Liver (tissue), 3 donors: ENCODE data around the gene ACSL6.

Experiments used
- CTCF ChIP-seq: fragments of 150-350 bp; IDR thresholded peaks from 2 replicates; pipeline ENCODE4 v1.5.1; 2017; ENCODE audit warnings: improper control_type of control experiment, low read depth, low read length; ENCODE audit not compliant: missing input control
- JUND ChIP-seq, 2 donors: IDR thresholded peaks; 2 replicates each; pipeline ENCODE4 v1.6.1; 2016; ENCODE audit warnings: antibody characterized with exemption in 2 of 2
- RAD21 ChIP-seq, 2 donors: IDR thresholded peaks; 2 replicates each; pipeline ENCODE4 v1.6.1; 2016; ENCODE audit warnings: antibody characterized with exemption in 2 of 2, mild to moderate bottlenecking in 2 of 2
- SP1 ChIP-seq: IDR thresholded peaks from 2 replicates; pipeline ENCODE4 v1.6.1; 2018; ENCODE audit warnings: antibody characterized with exemption, mild to moderate bottlenecking
- TAF1 ChIP-seq: conservative IDR thresholded peaks from 2 replicates; pipeline ENCODE4 v1.6.1; 2016; ENCODE audit warnings: antibody characterized with exemption, mild to moderate bottlenecking
- YY1 ChIP-seq: IDR thresholded peaks from 2 replicates; pipeline ENCODE4 v1.6.1; 2016; ENCODE audit warnings: antibody characterized with exemption, mild to moderate bottlenecking
- donor health status: healthy.
- donor health status: healthy.

- TF ChIP-seq CTCF = no peak
- no peak for TF ChIP-seq YY1
- TF ChIP-seq JUND (IDR thresholded peaks at IDR 0.05) = no peak
- TF ChIP-seq SP1 = no peak
- TF ChIP-seq TAF1 = no peak
- no peak for TF ChIP-seq RAD21 (IDR thresholded peaks at IDR 0.05)
Measured at GRCh38 chr5:132008961-132009680, 2.3 kb downstream of the ACSL6 start.
